Measurements from ENCODE around the gene PDGFC.

PDGFC gene

DNA sequence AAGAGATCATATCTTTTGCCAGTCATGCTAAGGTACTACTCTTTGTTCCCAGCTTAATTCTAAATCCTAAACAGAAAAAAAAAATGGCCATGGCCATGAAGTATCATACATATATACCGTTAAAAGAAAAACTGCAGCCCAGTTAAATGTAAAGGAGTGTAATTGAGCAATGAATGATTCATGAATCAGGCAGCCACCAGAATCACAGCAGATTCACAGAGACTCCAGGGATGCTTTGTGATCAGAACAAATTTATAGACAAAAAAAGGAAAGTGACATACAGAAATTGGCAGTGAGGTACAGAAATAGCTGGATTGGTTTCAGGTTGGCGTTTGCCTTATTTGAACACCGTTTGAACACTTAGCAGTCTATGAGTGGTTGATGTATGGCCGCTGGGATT is 42.1 kb upstream of the PDGFC start:
- ATAC-seq (ENCODE audit: low read depth), result peak; percentile 41; the same call in 1 of the 3 replicates
- Histone ChIP-seq H3K36me3 (ENCODE audit: low read depth) (no peaks in the 10 kb centered on the region), H3K9me3 (ENCODE audit: severe bottlenecking) (no peaks in the 10 kb centered on the region), H3K27ac (ENCODE audit: poor library complexity, severe bottlenecking) (peak overlapping the region; percentile 51), H3K4me3 (ENCODE audit: severe bottlenecking) (no peak overlapping the region), H3K27me3 (ENCODE audit: insufficient read depth, poor library complexity, severe bottlenecking) (no peaks in the 10 kb centered on the region), H3K4me1 (ENCODE audit: insufficient read depth, poor library complexity, severe bottlenecking) (peaks cover 24% of the 10 kb centered on the region)
- TF ChIP-seq, protein P1, sequence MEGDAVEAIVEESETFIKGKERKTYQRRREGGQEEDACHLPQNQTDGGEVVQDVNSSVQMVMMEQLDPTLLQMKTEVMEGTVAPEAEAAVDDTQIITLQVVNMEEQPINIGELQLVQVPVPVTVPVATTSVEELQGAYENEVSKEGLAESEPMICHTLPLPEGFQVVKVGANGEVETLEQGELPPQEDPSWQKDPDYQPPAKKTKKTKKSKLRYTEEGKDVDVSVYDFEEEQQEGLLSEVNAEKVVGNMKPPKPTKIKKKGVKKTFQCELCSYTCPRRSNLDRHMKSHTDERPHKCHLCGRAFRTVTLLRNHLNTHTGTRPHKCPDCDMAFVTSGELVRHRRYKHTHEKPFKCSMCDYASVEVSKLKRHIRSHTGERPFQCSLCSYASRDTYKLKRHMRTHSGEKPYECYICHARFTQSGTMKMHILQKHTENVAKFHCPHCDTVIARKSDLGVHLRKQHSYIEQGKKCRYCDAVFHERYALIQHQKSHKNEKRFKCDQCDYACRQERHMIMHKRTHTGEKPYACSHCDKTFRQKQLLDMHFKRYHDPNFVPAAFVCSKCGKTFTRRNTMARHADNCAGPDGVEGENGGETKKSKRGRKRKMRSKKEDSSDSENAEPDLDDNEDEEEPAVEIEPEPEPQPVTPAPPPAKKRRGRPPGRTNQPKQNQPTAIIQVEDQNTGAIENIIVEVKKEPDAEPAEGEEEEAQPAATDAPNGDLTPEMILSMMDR (IDR thresholded peaks at IDR 0.05; ENCODE audit: poor library complexity, severe bottlenecking), result no peak
- no peak for DNase-seq (ENCODE audit: low spot score)

DNA sequence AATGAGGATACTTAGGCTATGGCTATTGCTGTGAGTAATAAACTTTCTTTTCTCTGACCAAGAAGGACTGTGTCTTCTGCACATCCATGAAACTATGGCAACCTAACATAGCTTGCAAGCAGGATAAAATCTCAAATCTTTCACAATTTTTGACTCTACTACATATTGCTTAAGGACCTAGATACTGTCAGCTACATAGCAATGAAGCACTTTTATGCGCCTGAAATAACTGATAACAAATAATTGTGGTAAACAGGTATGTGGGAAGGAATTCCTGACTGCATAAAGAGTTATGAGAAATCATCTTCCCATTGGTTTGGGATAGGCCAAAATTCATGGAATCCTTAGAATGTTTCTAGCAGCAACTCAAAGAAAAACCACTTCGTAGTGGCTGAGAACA is 41.2 kb upstream of the PDGFC start:
- no peak for DNase-seq (ENCODE audit: low spot score)

DNA sequence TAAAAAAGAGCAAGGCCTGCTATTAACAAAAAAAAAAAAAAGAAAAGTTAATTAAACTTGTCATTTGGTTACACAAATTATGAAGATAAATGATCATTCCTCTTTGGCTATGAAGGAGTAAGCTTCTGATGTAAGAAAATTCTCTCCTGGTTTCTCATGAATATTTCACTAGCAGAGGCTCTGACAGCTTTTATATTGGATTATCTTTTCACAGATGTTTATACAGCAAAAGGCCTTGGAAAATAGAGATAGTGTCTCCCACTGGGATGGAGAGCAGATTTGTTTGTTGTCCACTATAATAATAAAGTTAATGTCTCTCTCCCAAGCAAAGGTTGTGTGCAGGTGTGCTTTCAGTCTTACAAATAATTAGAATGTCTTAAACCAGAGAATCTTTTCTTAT is 40.7 kb upstream of the PDGFC start:
- TF ChIP-seq, protein P1 (IDR thresholded peaks at IDR 0.05; ENCODE audit: poor library complexity, severe bottlenecking), result no peak
- peaks cover 24% of the 10 kb centered on the region for H3K4me1 ChIP-seq (ENCODE audit: insufficient read depth, poor library complexity, severe bottlenecking)
- H3K27me3 ChIP-seq (ENCODE audit: insufficient read depth, poor library complexity, severe bottlenecking), result no peaks in the 10 kb centered on the region
- DNase-seq (ENCODE audit: low spot score), result no peak
- H3K9me3 ChIP-seq (ENCODE audit: severe bottlenecking), result no peaks in the 10 kb centered on the region
- no peak overlapping the region for H3K4me3 ChIP-seq (ENCODE audit: severe bottlenecking)
- no peaks in the 10 kb centered on the region for H3K36me3 ChIP-seq (ENCODE audit: low read depth)
- H3K27ac ChIP-seq (ENCODE audit: poor library complexity, severe bottlenecking), result peak overlapping the region; percentile 51
- no peak for ATAC-seq (ENCODE audit: low read depth)

More for the DNA sequence above, 41.2 kb upstream of the PDGFC start:
- H3K4me3 ChIP-seq (ENCODE audit: severe bottlenecking), result no peak overlapping the region
- H3K27me3 ChIP-seq (ENCODE audit: insufficient read depth, poor library complexity, severe bottlenecking), result no peaks in the 10 kb centered on the region
- H3K36me3 ChIP-seq (ENCODE audit: low read depth), result no peaks in the 10 kb centered on the region
- ATAC-seq (ENCODE audit: low read depth), result peak; percentile 67
- TF ChIP-seq, protein P1 (IDR thresholded peaks at IDR 0.05; ENCODE audit: poor library complexity, severe bottlenecking), result no peak
- H3K4me1 ChIP-seq (ENCODE audit: insufficient read depth, poor library complexity, severe bottlenecking), result peaks cover 24% of the 10 kb centered on the region
- peak overlapping the region; percentile 51 for H3K27ac ChIP-seq (ENCODE audit: poor library complexity, severe bottlenecking)
- no peaks in the 10 kb centered on the region for H3K9me3 ChIP-seq (ENCODE audit: severe bottlenecking)

DNA sequence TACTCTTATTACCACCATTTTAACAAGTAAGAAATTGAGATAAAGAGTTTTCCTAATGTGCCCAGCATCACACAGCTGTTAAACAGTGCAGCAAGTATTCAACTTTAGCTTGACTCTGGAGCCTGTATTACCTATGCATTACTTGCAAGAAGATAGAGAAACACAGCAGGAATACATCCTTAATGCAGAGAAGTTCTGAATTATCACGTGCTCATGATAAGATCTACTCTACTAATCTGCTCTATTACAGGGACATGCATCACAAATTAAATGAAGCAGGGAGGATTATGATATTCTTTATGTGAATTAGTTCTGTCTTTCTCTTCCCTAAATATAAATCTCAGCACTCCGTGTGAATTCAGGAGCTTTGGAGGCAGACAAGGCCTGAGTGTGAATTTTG is 39.0 kb upstream of the PDGFC start:
- Histone ChIP-seq H3K27me3 (ENCODE audit: insufficient read depth, poor library complexity, severe bottlenecking) (no peaks in the 10 kb centered on the region), H3K36me3 (ENCODE audit: low read depth) (no peaks in the 10 kb centered on the region), H3K27ac (ENCODE audit: poor library complexity, severe bottlenecking) (no peak overlapping the region), H3K9me3 (ENCODE audit: severe bottlenecking) (no peaks in the 10 kb centered on the region), H3K4me1 (ENCODE audit: insufficient read depth, poor library complexity, severe bottlenecking) (peaks cover 24% of the 10 kb centered on the region), H3K4me3 (ENCODE audit: severe bottlenecking) (no peak overlapping the region)
- DNase-seq (ENCODE audit: low spot score) (no peak), ATAC-seq (ENCODE audit: low read depth) (no peak)
- TF ChIP-seq, protein P1 (IDR thresholded peaks at IDR 0.05; ENCODE audit: poor library complexity, severe bottlenecking), result no peak

DNA sequence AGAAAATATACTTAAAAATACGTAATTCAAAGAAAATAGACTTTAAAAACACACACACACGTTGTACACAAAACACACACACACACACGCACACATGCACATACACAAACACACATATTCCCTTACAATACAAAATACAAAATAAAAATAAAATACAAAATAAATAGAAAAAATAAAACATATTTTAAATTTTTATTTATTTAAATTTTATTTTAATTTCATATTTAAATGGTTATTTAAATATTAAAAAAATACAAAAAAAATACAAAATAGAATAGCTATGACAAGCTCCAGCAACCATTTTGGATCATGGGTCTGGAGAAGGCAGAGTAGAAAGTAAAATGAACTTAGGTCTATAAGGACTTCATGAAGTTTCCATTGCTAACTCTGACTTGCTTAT is 34.2 kb upstream of the PDGFC start:
- no peaks in the 10 kb centered on the region for H3K36me3 ChIP-seq (ENCODE audit: low read depth)
- no peaks in the 10 kb centered on the region for H3K27me3 ChIP-seq (ENCODE audit: insufficient read depth, poor library complexity, severe bottlenecking)
- TF ChIP-seq, protein P1 (IDR thresholded peaks at IDR 0.05; ENCODE audit: poor library complexity, severe bottlenecking), result no peak
- no peak for ATAC-seq (ENCODE audit: low read depth)
- no peak for DNase-seq (ENCODE audit: low spot score)
- H3K4me1 ChIP-seq (ENCODE audit: insufficient read depth, poor library complexity, severe bottlenecking), result peaks cover 22% of the 10 kb centered on the region
- H3K27ac ChIP-seq (ENCODE audit: poor library complexity, severe bottlenecking), result peak overlapping the region; percentile 85
- no peak overlapping the region for H3K4me3 ChIP-seq (ENCODE audit: severe bottlenecking)
- H3K9me3 ChIP-seq (ENCODE audit: severe bottlenecking), result no peaks in the 10 kb centered on the region
